ENCODE results near the gene NPR3. TPM values are rescaled to one million over a fixed set of nuclear protein-coding genes. Genes with fewer than 3 reads are reported as not detected.

Gene NPR3
- total and polyA plus RNA-seq, 2 of the 8 experiments (the other 6 are each of a cell fraction or from before 2014, with no cell fraction given) = not detected

- TF ChIP-seq TEAD4 (IDR thresholded peaks at IDR 0.05; ENCODE audit: low read depth, low read length) (no peak), EZH2 (IDR thresholded peaks at IDR 0.05; ENCODE audit: low read depth, low read length, severe bottlenecking) (no peak), ATF2 (IDR thresholded peaks at IDR 0.05; ENCODE audit: low read length) (no peak), BCL11A (IDR thresholded peaks at IDR 0.05; ENCODE audit: low read depth in 2 of 2, low read length in 2 of 2) (no peak), RAD21 (IDR thresholded peaks at IDR 0.05 in 1 of 2, conservative IDR thresholded peaks at IDR 0.05 in 1 of 2; ENCODE audit: low read depth in 2 of 2, low read length in 2 of 2) (no peak)
Measured at GRCh38 chr5:32683125-32683524, 28.0 kb upstream of the NPR3 start (continued).

Data from H1 (cell line).